ENCODE data around the gene ANKRD33B. TPM values are rescaled to one million over a fixed set of nuclear protein-coding genes. Genes with fewer than 3 reads are reported as not detected.

Gene ANKRD33B
- total RNA-seq, 1 experiment from 2014 or later: 14.9 TPM

DNA sequence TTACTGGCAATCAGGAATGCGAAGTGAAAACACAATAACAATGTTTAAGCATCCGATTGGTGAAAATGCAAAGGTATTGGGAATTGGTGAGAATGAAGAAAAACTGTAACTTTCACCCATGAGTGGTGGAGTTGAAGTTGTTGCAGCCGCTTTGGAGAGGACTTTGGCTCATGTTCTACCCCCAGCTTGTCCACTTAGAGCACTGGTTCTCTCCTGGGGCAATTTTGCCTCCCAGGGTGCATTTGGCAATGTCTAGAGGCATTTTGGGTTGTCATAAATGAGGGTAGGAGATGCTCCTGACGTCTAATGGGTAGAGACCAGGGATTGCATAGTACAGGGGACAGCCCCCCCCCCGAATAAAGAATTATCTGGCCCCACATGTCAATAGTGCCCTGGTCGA lies 46.2 kb downstream of the ANKRD33B start:
- BruUV-seq (replicated peaks): no TSS peak
- no peaks in the 10 kb centered on the region for H3K27me3 ChIP-seq (ENCODE audit: low read length)
- H3F3A ChIP-seq (ENCODE audit: low read length, unreplicated experiment): no peaks in the 10 kb centered on the region
- H3K4me2 ChIP-seq (ENCODE audit: low read length): no peak overlapping the region
- no peak overlapping the region for H2AFZ ChIP-seq (ENCODE audit: low read length)
- no peaks in the 10 kb centered on the region for H3K9me3 ChIP-seq (ENCODE audit: low read length)
- H3K79me2 ChIP-seq (ENCODE audit: low read length): no peaks in the 10 kb centered on the region
- H3K4me1 ChIP-seq (ENCODE audit: insufficient read depth, low read length): no peaks in the 10 kb centered on the region
- no peaks in the 10 kb centered on the region for H4K20me1 ChIP-seq (ENCODE audit: low read length)
- CTCF ChIA-PET: no interaction called here
- no peak overlapping the region for H3K4me3 ChIP-seq (ENCODE audit: low read length)
- no peak overlapping the region for H3K9ac ChIP-seq (ENCODE audit: low read length)
- H3K9me2 ChIP-seq (replicated peaks; ENCODE audit: low read length): no peaks in the 10 kb centered on the region
- no peak overlapping the region for H3K27ac ChIP-seq (ENCODE audit: low read length)
- ATAC-seq (no peak), DNase-seq (no peak)
- H3K36me3 ChIP-seq (ENCODE audit: low read depth, low read length): no peaks in the 10 kb centered on the region
- TF ChIP-seq EZH2 (IDR thresholded peaks at IDR 0.05; ENCODE audit: low read length, unreplicated experiment) (no peak), EZH2phosphoT487 (IDR thresholded peaks at IDR 0.05; ENCODE audit: borderline replicate concordance, low read length) (no peak)
- TF ChIP-seq, protein P1, sequence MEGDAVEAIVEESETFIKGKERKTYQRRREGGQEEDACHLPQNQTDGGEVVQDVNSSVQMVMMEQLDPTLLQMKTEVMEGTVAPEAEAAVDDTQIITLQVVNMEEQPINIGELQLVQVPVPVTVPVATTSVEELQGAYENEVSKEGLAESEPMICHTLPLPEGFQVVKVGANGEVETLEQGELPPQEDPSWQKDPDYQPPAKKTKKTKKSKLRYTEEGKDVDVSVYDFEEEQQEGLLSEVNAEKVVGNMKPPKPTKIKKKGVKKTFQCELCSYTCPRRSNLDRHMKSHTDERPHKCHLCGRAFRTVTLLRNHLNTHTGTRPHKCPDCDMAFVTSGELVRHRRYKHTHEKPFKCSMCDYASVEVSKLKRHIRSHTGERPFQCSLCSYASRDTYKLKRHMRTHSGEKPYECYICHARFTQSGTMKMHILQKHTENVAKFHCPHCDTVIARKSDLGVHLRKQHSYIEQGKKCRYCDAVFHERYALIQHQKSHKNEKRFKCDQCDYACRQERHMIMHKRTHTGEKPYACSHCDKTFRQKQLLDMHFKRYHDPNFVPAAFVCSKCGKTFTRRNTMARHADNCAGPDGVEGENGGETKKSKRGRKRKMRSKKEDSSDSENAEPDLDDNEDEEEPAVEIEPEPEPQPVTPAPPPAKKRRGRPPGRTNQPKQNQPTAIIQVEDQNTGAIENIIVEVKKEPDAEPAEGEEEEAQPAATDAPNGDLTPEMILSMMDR (conservative IDR thresholded peaks at IDR 0.05; ENCODE audit: low read depth, low read length): no peak
- intact Hi-C loops (cut with micrococcal nuclease): no loop called here
- POLR2A ChIA-PET (ENCODE audit: unreplicated experiment): no interaction called here

DNA sequence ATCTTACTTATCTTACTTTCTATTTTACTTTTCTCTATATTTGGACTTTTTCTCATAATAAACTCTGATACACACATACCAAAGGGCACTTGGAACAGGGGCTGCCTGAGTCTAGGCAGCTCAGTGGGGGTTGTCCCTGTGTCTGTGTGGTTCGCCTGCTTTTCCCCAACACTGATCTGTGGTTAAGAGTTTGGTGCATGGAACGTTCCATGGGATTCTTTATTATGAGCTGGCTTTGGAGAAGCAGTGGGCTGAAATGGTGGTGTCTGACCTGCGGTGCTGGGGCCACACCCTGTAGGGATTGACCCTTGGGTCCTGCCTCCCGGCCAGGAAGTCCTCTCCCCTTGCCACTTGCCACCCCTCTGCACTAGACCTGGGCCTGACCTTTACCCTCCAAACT lies 47.4 kb downstream of the ANKRD33B start:
- ChIA-PET POLR2A (ENCODE audit: unreplicated experiment) (no interaction called here), CTCF (no interaction called here)
- H3K27ac ChIP-seq (ENCODE audit: low read length): no peak overlapping the region
- no peaks in the 10 kb centered on the region for H3K9me2 ChIP-seq (replicated peaks; ENCODE audit: low read length)
- H4K20me1 ChIP-seq (ENCODE audit: low read length): no peaks in the 10 kb centered on the region
- ATAC-seq: no peak
- no peaks in the 10 kb centered on the region for H3K36me3 ChIP-seq (ENCODE audit: low read depth, low read length)
- no peaks in the 10 kb centered on the region for H3K9me3 ChIP-seq (ENCODE audit: low read length)
- no peaks in the 10 kb centered on the region for H3K4me1 ChIP-seq (ENCODE audit: insufficient read depth, low read length)
- no TSS peak for BruUV-seq (replicated peaks)
- no peak overlapping the region for H3K4me3 ChIP-seq (ENCODE audit: low read length)
- H2AFZ ChIP-seq (ENCODE audit: low read length): no peak overlapping the region
- intact Hi-C loops (cut with micrococcal nuclease): no loop called here
- no peaks in the 10 kb centered on the region for H3F3A ChIP-seq (ENCODE audit: low read length, unreplicated experiment)
- H3K79me2 ChIP-seq (ENCODE audit: low read length): no peaks in the 10 kb centered on the region
- H3K4me2 ChIP-seq (ENCODE audit: low read length): no peak overlapping the region
- TF ChIP-seq EZH2 (IDR thresholded peaks at IDR 0.05; ENCODE audit: low read length, unreplicated experiment): no peak
- TF ChIP-seq EZH2phosphoT487 (IDR thresholded peaks at IDR 0.05; ENCODE audit: borderline replicate concordance, low read length): no peak
- TF ChIP-seq, protein P1 (conservative IDR thresholded peaks at IDR 0.05; ENCODE audit: low read depth, low read length): no peak
- H3K9ac ChIP-seq (ENCODE audit: low read length): no peak overlapping the region
- H3K27me3 ChIP-seq (ENCODE audit: low read length): no peaks in the 10 kb centered on the region
- DNase-seq: no peak

DNA sequence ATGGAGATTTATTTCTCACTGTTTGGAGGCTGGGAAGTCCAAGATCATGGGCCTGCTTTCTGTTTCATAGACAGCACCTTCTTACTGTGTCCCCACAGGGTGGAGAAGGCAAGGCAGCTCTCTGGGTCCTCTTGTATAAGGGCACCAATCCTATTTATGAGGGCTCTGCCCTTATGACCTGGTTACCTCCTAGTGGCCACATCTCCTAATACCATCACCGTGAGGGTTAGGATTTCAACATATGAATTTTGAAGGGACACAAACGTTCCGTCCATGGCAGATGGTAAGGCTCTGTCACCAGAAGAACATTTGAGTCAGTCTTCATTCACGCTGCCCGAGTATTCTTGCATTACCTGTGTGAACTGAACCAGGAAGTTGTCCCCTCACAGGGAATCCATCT lies 48.4 kb downstream of the ANKRD33B start:
- H4K20me1 ChIP-seq (ENCODE audit: low read length): no peaks in the 10 kb centered on the region
- H3K4me3 ChIP-seq (ENCODE audit: low read length): no peak overlapping the region
- TF ChIP-seq EZH2 (IDR thresholded peaks at IDR 0.05; ENCODE audit: low read length, unreplicated experiment) (no peak), EZH2phosphoT487 (IDR thresholded peaks at IDR 0.05; ENCODE audit: borderline replicate concordance, low read length) (no peak)
- TF ChIP-seq, protein P1 (conservative IDR thresholded peaks at IDR 0.05; ENCODE audit: low read depth, low read length): no peak
- DNase-seq: no peak
- ChIA-PET CTCF (no interaction called here), POLR2A (ENCODE audit: unreplicated experiment) (no interaction called here)
- H3K79me2 ChIP-seq (ENCODE audit: low read length): no peaks in the 10 kb centered on the region
- H3K27ac ChIP-seq (ENCODE audit: low read length): no peak overlapping the region
- no peaks in the 10 kb centered on the region for H3F3A ChIP-seq (ENCODE audit: low read length, unreplicated experiment)
- H3K36me3 ChIP-seq (ENCODE audit: low read depth, low read length): no peaks in the 10 kb centered on the region
- H3K4me2 ChIP-seq (ENCODE audit: low read length): no peak overlapping the region
- no peak overlapping the region for H2AFZ ChIP-seq (ENCODE audit: low read length)
- H3K27me3 ChIP-seq (ENCODE audit: low read length): no peaks in the 10 kb centered on the region
- H3K9me3 ChIP-seq (ENCODE audit: low read length): no peaks in the 10 kb centered on the region
- intact Hi-C loops (cut with micrococcal nuclease): no loop called here
- BruUV-seq (replicated peaks): no TSS peak
- no peak overlapping the region for H3K9ac ChIP-seq (ENCODE audit: low read length)
- no peak for ATAC-seq
- H3K4me1 ChIP-seq (ENCODE audit: insufficient read depth, low read length): no peaks in the 10 kb centered on the region
- no peaks in the 10 kb centered on the region for H3K9me2 ChIP-seq (replicated peaks; ENCODE audit: low read length)

All from PC-3 (cell line).